AG09319 (cell line): Measurements from ENCODE around the gene WSCD2.

Experiments used
- DNase-seq: peaks from one replicate; pipeline ENCODE4 v3.0.0-alpha.2; 2010; ENCODE audit warnings: low read depth; ENCODE audit errors: extremely low read depth
- CTCF ChIP-seq: IDR thresholded peaks from 2 replicates; pipeline ENCODE4 v1.5.1; 2011; ENCODE audit warnings: low read depth, mild to moderate bottlenecking, inconsistent platforms, low read length, moderate library complexity

WSCD2 gene

GRCh38 chr12:108297424-108297823, 168.3 kb downstream of the WSCD2 start:
- no peak for TF ChIP-seq CTCF
- no peak for DNase-seq

GRCh38 chr12:108297895-108298760, 169.0 kb downstream of the WSCD2 start:
- TF ChIP-seq CTCF: no peak
- DNase-seq: no peak

- no peak for DNase-seq
- TF ChIP-seq CTCF: no peak
Measured at GRCh38 chr12:108298761-108299275, 169.7 kb downstream of the WSCD2 start.

GRCh38 chr12:108299516-108299915, 170.4 kb downstream of the WSCD2 start:
- no peak for TF ChIP-seq CTCF
- no peak for DNase-seq
